Osteoblast (primary cell): Measurements from ENCODE around the gene KLHL26. TPM values are rescaled to one million over a fixed set of nuclear protein-coding genes. Genes with fewer than 3 reads are reported as not detected.

ENCODE experiments used
- DNase-seq: peaks from one replicate; pipeline ENCODE4 v3.0.0; 2011; ENCODE audit warnings: low spot score, mixed read lengths; ENCODE audit not compliant: insufficient read length; ENCODE audit errors: missing footprints
- H2AFZ ChIP-seq: 2 replicates; pipeline ENCODE4 v1.6.0; 2011; ENCODE audit warnings: mild to moderate bottlenecking, low read length
- H3K27ac ChIP-seq: 2 replicates; pipeline ENCODE4 v1.5.1; 2011; ENCODE audit warnings: mild to moderate bottlenecking, low read depth, low read length, moderate library complexity
- H3K27me3 ChIP-seq: 2 replicates; pipeline ENCODE4 v1.6.0; 2012; ENCODE audit warnings: mild to moderate bottlenecking, control low read depth, inconsistent platforms, low read length, moderate library complexity; ENCODE audit not compliant: insufficient read depth
- H3K36me3 ChIP-seq: 2 replicates; pipeline ENCODE4 v1.5.1; 2011; ENCODE audit warnings: mild to moderate bottlenecking, low read length, control low read depth, moderate library complexity; ENCODE audit not compliant: insufficient read depth
- H3K4me1 ChIP-seq: 2 replicates; pipeline ENCODE4 v1.5.1; 2011; ENCODE audit warnings: mild to moderate bottlenecking, low read length, control low read depth, moderate library complexity; ENCODE audit not compliant: insufficient read depth
- H3K4me2 ChIP-seq: 2 replicates; pipeline ENCODE4 v1.6.0; 2011; ENCODE audit warnings: mild to moderate bottlenecking, low read length; ENCODE audit not compliant: insufficient read depth
- H3K4me3 ChIP-seq: fragments of 200-600 bp; sonication (generic); 3 replicates; pipeline ENCODE4 v1.5.1; 2012; ENCODE audit warnings: mild to moderate bottlenecking, low read length, inconsistent platforms; ENCODE audit not compliant: insufficient read depth
- H3K79me2 ChIP-seq: 2 replicates; pipeline ENCODE4 v1.6.0; 2012; ENCODE audit warnings: mild to moderate bottlenecking, low read length, control low read depth, inconsistent platforms; ENCODE audit not compliant: insufficient read depth
- H3K9me3 ChIP-seq: 2 replicates; pipeline ENCODE4 v1.5.1; 2011; ENCODE audit warnings: low read depth, low read length, control low read depth
- H4K20me1 ChIP-seq: 2 replicates; pipeline ENCODE4 v1.6.0; 2012; ENCODE audit warnings: mild to moderate bottlenecking, low read length, control low read depth; ENCODE audit not compliant: insufficient read depth
- total RNA-seq: library from RNA; depleted of rRNA; stranded (reverse); fragments of >200 nt; gene quantifications from 2 replicates; pipeline ENCODE4 v1.2.3, GENCODE V29; 2012
- TF ChIP-seq, protein P1 (sequence below): IDR thresholded peaks from 2 replicates; pipeline ENCODE4 v1.5.1; 2011; ENCODE audit warnings: mild to moderate bottlenecking, low read depth, low read length, moderate library complexity; ENCODE audit errors: extremely low read depth

Gene KLHL26
- total RNA-seq, 1 donor = 5.1 TPM

- Histone ChIP-seq H3K27ac (no peak overlapping the region), H3K9me3 (no peaks in the 10 kb centered on the region), H3K4me2 (no peak overlapping the region), H3K27me3 (peaks cover 55% of the 10 kb centered on the region), H3K4me1 (peaks cover 6% of the 10 kb centered on the region), H2AFZ (no peak overlapping the region), H3K36me3 (no peaks in the 10 kb centered on the region), H4K20me1 (no peaks in the 10 kb centered on the region), H3K79me2 (no peaks in the 10 kb centered on the region), H3K4me3 (no peak overlapping the region)
- TF ChIP-seq, protein P1, sequence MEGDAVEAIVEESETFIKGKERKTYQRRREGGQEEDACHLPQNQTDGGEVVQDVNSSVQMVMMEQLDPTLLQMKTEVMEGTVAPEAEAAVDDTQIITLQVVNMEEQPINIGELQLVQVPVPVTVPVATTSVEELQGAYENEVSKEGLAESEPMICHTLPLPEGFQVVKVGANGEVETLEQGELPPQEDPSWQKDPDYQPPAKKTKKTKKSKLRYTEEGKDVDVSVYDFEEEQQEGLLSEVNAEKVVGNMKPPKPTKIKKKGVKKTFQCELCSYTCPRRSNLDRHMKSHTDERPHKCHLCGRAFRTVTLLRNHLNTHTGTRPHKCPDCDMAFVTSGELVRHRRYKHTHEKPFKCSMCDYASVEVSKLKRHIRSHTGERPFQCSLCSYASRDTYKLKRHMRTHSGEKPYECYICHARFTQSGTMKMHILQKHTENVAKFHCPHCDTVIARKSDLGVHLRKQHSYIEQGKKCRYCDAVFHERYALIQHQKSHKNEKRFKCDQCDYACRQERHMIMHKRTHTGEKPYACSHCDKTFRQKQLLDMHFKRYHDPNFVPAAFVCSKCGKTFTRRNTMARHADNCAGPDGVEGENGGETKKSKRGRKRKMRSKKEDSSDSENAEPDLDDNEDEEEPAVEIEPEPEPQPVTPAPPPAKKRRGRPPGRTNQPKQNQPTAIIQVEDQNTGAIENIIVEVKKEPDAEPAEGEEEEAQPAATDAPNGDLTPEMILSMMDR = no peak
- peak; percentile 61 for DNase-seq
Observed at GRCh38 chr19:18613589-18614234, 23.1 kb upstream of the KLHL26 start.

- no peak overlapping the region for H3K27ac ChIP-seq
- H3K36me3 ChIP-seq = no peaks in the 10 kb centered on the region
- peak; percentile 80 for DNase-seq
- peaks cover 6% of the 10 kb centered on the region for H3K4me1 ChIP-seq
- H3K4me3 ChIP-seq = no peak overlapping the region
- TF ChIP-seq, protein P1 = no peak
- no peak overlapping the region for H2AFZ ChIP-seq
- no peaks in the 10 kb centered on the region for H3K9me3 ChIP-seq
- no peaks in the 10 kb centered on the region for H4K20me1 ChIP-seq
- H3K79me2 ChIP-seq = no peaks in the 10 kb centered on the region
- H3K27me3 ChIP-seq = peaks cover 33% of the 10 kb centered on the region
- no peak overlapping the region for H3K4me2 ChIP-seq
Observed at GRCh38 chr19:18616023-18616422, 20.8 kb upstream of the KLHL26 start.

DNA sequence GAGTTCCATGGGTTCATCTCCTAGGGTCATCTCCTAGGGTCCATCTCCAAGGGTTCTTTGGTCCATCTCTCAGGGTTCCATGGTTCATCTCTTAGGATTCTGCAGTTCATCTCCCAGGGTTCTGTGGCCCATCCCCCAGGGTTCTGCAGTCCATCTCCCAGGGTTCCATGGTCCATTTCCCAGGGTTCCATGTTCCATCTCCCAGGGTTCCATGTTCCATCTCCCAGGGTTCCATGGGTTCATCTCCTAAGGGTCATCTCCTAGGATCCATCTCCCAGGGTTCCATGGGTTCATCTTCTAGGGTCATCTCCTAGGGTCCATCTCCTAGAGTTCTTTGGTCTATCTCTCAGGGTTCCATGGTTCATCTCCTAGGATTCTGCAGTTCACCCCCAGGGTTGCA, 19.3 kb upstream of the KLHL26 start:
- H3K27ac ChIP-seq = no peak overlapping the region
- DNase-seq = peak; percentile 43
- no peaks in the 10 kb centered on the region for H3K9me3 ChIP-seq
- peaks cover 19% of the 10 kb centered on the region for H3K27me3 ChIP-seq
- TF ChIP-seq, protein P1 = no peak
- no peaks in the 10 kb centered on the region for H3K36me3 ChIP-seq
- no peak overlapping the region for H3K4me2 ChIP-seq
- H3K79me2 ChIP-seq = no peaks in the 10 kb centered on the region
- peaks cover under 1% of the 10 kb centered on the region for H3K4me1 ChIP-seq
- no peak overlapping the region for H3K4me3 ChIP-seq
- H2AFZ ChIP-seq = no peak overlapping the region
- no peaks in the 10 kb centered on the region for H4K20me1 ChIP-seq

DNA sequence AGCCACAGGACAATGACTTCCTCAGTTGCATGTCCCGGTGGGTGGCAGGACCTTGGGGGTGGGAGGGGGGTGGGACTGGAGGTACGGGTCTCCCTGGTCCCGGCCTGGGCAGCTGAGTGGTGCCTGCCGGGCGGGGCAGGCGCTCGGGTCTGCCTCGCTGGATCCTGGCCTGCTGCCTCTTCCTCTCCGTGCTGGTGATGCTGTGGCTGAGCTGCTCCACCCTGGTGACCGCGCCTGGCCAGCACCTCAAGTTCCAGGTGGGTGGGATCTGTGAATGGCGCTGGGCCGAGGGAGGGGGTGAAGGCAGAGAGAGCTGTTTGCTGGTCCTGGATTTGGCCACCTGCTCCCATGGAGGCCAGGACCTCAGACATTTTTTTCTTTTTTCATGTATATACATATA, 18.6 kb upstream of the KLHL26 start:
- H3K9me3 ChIP-seq = no peaks in the 10 kb centered on the region
- no peaks in the 10 kb centered on the region for H4K20me1 ChIP-seq
- no peak overlapping the region for H2AFZ ChIP-seq
- H3K27me3 ChIP-seq = peaks cover 12% of the 10 kb centered on the region
- no peak overlapping the region for H3K4me3 ChIP-seq
- TF ChIP-seq, protein P1 = no peak
- no peaks in the 10 kb centered on the region for H3K36me3 ChIP-seq
- H3K79me2 ChIP-seq = no peaks in the 10 kb centered on the region
- H3K4me1 ChIP-seq = no peaks in the 10 kb centered on the region
- no peak overlapping the region for H3K27ac ChIP-seq
- H3K4me2 ChIP-seq = no peak overlapping the region
- DNase-seq = peak; percentile 32
